Measurements from ENCODE around the gene SZT2. TPM values are rescaled to one million over a fixed set of nuclear protein-coding genes. Genes with fewer than 3 reads are reported as not detected.
"Not testable (repeated sequence)": the region's sequence is repeated elsewhere in the genome, so short reads cannot be mapped to it uniquely, and the experiment has no call there.

The SZT2 gene
- total RNA-seq, 2 donors from 2014 or later, result 49.5 to 73.2 TPM

- ATAC-seq, result peak; percentile 48
- intact Hi-C loops (cut with DNase I, micrococcal nuclease), result no loop called here
- no peak for DNase-seq
These were observed 73.8 kb downstream of the SZT2 start for GRCh38 chr1:43463479-43463878.

DNA sequence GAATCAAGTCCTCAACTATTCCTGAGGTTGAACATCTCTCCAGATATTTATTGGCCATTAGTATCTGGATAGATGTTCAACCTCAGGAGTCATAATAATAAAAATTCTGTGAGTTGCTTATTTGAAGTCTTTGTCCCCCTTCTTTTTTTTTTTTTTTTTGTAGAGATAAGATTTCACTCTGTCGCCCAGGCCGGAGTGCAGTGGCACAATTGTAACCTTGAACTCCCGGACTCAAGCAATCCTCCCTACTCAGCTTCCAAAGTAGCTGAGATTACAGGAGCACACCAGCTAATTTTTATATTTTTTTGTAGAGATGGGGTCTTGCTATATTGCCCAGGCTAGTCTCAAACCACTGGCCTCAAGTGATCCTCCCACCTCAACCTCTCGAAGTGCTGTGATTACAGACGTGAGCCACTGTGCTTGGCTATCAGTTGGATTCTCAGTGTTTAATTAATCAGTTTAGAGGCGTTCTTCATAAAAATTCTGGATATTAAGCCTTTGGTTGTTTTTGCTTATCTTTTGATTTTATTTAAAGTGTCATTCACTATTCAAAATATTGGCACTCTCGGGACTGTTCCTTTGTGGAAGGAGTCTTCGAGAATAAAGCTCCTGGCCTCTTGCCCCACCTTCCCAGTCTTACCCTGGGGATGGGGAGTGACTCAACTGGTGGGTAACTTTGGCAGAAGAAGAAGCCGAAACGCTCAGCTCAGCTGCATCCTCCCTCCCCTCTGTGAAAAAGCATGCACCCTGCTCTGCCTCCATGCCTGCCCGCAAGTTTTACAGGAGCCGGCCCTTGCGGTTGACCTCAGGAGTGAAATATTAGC, 75.2 kb downstream of the SZT2 start:
- no peak for DNase-seq
- intact Hi-C loops (cut with DNase I, micrococcal nuclease), result no loop called here

GRCh38 chr1:43465505-43466067, 75.9 kb downstream of the SZT2 start:
- intact Hi-C loops (cut with DNase I, micrococcal nuclease), result no loop called here
- DNase-seq (no peak), ATAC-seq (peak; percentile 57)

More for the DNA sequence above, 75.2 kb downstream of the SZT2 start:
- no peak for ATAC-seq

DNA sequence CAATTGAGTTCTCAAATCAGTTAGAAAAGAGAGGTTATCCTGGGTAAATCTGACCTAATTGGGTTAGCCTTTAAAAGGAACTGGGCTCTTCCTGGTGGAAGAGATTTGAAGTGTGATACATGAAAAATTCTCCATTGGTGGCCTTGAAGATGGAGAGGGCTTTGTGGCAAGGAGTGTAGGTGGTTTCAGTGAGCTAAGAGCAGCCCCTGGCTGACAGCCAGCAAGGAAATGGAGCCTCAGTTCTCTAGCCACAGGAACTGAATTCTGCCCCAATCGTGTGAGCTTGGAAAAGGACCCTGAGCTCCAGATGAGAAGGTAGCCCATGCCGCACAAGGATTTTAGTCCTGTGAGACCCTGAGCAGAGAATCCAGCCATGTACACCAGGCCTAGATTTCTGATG, 76.7 kb downstream of the SZT2 start:
- ATAC-seq (peak; percentile 51), DNase-seq (peak in 1 of 2 donors; percentile 44)
- intact Hi-C loops (cut with DNase I, micrococcal nuclease), result no loop called here

DNA sequence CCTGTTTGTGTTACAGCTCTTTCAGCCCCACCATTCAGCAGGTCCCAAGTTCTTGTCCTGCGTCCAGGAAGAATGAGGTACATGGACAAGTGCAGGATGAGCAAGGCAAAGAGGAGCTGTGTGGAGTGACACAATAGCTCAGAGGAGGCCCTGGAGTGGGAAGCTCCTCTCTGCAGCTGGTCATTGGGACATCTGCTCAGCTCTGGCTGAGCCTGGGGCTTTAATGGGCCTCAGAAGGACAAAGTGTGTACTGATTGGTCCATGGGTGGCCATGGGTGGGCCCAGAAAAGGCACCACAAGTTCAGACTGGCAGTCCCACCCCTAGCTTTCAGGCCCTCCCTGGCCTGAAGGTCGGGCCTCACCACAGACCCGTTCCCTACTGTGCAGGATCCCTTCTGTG, 78.7 kb downstream of the SZT2 start:
- DNase-seq, result no peak
- no peak for ATAC-seq
- intact Hi-C loops (cut with DNase I, micrococcal nuclease), result no loop called here

- intact Hi-C loops (cut with DNase I, micrococcal nuclease), result no loop called here
- ATAC-seq, result no peak
- no peak for DNase-seq
These were observed 80.2 kb downstream of the SZT2 start for GRCh38 chr1:43469932-43470331.

- intact Hi-C loops (cut with DNase I, micrococcal nuclease), result no loop called here
- DNase-seq (no peak), ATAC-seq (no peak)
These were observed 82.4 kb downstream of the SZT2 start for GRCh38 chr1:43472087-43472462.

DNA sequence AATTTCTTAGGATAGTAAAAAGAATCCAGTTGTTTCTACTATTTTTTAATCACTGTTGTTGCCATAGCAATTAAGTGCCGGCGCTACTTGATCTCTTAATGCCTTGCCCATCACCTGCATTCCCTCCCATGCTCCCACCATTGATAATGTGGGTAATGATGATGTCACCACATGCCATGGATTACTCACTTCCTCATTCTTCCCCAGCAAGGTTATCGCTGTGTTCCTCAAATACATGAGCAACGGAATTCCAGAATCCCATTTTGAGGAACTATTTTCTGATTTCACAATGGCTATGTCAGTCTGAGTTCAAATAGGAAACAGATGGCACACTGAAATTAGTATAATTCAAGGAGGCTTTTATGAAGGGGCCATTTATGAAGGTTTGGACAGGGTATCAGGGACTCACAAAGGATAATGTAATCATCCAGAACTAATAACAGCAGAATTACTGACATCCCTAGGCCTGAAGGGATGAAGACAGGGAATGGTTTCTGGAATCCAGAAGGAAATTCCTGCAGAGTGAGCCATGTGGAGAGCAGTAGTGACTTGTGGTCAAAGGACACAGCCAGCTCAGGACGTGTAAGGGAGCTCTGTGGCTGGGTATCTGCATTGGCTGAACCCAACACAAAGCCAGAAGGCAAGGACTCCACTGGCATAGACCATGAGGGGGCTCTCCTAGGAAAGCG, 82.9 kb downstream of the SZT2 start:
- ATAC-seq, result peak; percentile 50
- intact Hi-C loops (cut with DNase I, micrococcal nuclease); DNase-seq: not testable (repeated sequence)

- ATAC-seq, result no peak
- no peak for DNase-seq
- intact Hi-C loops (cut with DNase I, micrococcal nuclease), result no loop called here
These were observed 83.8 kb downstream of the SZT2 start for GRCh38 chr1:43473463-43473862.

DNA sequence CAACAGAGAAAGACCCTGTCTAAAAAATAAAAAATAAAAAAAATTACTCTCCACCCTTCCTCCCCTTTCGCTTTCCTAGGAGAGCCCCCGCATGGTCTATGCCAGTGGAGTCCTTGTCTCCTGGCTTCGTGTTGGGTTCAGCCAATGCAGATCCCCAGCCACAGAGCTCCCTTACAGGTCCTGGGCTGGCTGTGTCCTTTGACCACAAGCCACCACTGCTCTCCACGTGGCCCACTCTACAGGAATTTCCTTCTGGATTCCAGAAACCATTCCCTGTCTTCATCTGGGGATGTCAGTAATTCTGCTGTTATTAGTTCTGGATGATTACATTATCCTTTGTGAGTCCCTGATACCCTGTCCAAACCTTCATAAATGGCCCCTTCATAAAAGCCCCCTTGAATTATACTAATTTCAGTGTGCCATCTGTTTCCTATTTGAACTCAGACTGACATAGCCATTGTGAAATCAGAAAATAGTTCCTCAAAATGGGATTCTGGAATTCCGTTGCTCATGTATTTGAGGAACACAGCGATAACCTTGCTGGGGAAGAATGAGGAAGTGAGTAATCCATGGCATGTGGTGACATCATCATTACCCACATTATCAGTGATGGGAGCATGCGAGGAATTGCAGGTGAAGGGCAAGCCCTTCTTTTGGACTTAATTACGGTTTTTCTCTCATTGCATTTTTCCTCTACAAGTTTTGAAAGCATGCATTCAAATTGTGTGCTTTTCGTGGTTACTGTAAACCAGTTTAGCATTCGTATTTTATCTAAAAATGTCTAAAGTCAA, 86.1 kb downstream of the SZT2 start:
- intact Hi-C loops (cut with DNase I, micrococcal nuclease); DNase-seq: not testable (repeated sequence)
- peak; percentile 81 for ATAC-seq

- intact Hi-C loops (cut with DNase I, micrococcal nuclease), result no loop called here
- ATAC-seq (no peak), DNase-seq (no peak)
These were observed 88.0 kb downstream of the SZT2 start for GRCh38 chr1:43477716-43478115.

DNA sequence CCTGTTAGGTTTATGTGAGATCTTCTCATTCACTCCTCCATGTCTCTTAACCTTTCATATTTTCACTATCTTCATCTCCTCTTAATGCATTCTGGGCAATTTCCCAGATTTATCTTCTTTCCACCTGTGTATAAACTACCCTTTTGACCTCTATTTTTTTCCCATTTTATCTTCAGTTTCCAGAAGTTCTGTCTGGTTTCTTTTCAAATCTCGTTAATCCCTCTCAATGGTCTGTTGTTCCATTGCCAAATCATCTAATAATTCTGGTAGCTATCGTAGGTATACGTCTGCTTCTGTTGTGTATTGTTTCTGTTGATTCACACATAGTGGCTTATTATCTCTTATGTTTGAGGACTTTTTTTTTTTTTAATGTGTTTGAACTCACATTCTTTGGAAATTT, 89.7 kb downstream of the SZT2 start:
- no peak for ATAC-seq
- intact Hi-C loops (cut with DNase I, micrococcal nuclease), result no loop called here
- DNase-seq, result no peak

DNA sequence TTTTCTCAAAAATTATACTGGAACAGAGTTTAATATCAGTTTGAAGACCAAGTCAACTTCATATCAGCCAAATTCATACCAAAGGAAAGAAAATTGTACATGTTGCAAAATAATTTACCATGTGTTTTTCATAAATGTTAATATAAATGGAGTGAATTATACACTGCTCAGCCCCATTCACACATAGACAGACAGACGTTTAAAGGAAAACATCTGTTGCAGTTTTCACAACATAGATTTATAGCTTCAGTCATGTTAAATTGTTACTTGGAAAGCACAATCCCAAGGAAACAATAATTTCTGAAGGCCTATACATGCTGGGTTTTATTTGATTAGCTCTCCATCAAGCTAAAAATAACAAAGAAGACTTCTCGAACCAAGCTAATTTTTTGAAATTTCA, 91.8 kb downstream of the SZT2 start:
- intact Hi-C loops (cut with DNase I, micrococcal nuclease), result no loop called here
- ATAC-seq (no peak), DNase-seq (no peak)

- ATAC-seq, result peak; percentile 72
- intact Hi-C loops (cut with DNase I, micrococcal nuclease), result no loop called here
- no peak for DNase-seq
These were observed 92.5 kb downstream of the SZT2 start for GRCh38 chr1:43482215-43482614.

- ATAC-seq, result no peak
- DNase-seq, result no peak
- intact Hi-C loops (cut with DNase I, micrococcal nuclease), result no loop called here
These were observed 94.7 kb downstream of the SZT2 start for GRCh38 chr1:43484367-43484766.

DNA sequence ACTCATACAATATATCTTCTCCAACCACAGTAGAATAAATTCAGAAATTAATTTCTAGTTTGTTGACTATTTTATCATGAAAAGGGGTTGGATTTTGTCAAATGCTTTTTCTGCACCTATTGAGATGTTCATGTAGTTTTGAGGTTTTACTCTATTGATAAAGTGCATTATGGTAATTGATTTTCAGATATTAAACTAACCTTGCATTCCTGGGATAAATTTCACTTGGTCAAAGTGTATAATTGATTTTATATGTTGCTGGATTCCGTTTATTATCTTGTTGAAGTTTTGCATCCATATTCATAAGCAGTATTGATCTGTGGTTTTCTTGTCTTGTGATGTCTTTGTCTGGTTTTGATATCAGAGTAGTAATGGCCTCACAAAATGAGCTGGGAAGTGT, 98.5 kb downstream of the SZT2 start:
- DNase-seq (no peak), ATAC-seq (no peak)
- intact Hi-C loops (cut with DNase I, micrococcal nuclease), result no loop called here

DNA sequence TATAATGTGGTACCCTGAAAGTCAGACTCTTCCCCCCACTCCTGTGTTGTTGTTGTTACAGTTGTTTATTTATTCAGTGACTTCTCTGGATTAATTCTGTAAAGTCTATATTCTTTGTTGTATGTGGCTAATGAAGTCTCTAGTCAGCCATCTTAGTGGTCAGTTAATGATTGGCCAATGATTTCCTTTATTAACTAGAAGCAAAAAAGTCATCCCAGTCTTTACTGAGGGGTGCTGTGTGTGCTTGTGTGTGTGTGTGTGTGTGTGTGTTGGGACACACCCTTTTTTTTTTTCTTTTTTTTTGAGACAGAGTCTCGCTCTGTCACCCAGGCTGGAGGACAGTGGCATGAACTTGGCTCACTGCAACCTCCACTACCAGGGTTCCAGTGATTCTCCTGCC, 101.4 kb downstream of the SZT2 start:
- DNase-seq, result no peak
- ATAC-seq, result no peak
- intact Hi-C loops (cut with DNase I, micrococcal nuclease), result no loop called here

DNA sequence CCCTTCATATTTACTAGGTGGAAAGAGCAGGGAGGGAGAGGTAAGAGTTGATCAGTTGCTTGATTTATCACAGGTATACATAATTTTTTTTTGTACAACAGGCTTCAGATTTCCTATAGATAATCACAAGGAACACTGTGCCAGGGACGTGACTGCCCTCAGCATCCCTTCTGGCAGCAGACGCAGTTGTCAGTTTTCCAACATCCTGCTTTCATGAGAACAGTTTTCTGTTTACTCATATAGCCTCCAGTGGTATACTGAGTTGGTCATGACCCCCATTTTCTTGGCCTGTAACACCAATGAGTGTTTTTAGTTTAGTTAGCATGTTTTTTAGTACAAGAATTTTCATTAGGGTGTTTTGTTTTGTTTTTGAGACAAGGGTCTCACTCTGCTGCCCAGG, 103.1 kb downstream of the SZT2 start:
- intact Hi-C loops (cut with DNase I, micrococcal nuclease), result no loop called here
- ATAC-seq (no peak), DNase-seq (no peak)

DNA sequence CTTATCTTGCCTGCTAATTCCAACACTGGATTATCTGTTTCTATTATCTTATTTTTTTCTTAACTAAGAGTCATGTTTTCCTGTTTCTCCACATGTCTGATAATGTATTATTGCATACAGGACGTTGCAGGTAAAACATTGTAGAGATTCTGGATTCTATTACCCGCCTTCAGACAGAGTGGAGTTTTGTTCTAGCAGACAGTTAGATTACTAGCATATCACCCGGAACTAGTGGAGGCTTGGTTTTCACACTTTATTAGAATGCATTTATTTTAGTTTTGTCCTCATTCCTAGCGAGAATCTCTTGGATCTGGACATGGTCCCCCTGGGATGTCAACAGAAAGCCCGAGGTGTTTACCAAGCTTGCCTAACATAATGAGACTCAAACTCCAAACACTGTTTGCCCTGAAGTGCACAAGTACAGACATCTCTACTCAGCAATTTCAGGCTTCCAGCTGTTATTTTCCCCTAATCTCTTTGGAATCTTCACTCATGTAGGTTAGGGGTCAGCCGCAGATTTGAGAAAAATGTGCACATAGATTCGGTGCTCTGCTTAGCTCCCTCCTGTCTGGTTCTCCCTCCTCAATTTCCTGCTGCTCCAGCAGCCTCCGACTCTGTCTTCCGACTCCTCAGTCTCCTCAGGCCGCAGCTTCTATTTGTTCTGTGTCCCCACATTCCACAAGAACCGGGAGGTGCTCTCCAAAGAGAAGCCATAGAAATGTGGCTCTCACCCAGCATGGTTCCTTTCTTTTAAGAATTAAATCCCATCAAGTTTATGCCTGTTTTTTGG, 104.2 kb downstream of the SZT2 start:
- ATAC-seq (no peak), DNase-seq (no peak)
- intact Hi-C loops (cut with DNase I, micrococcal nuclease), result no loop called here

Measured in left colon (tissue), 2 donors.